HepG2 (cell line): ENCODE measurements around the gene CLIC1. TPM values are rescaled to one million over a fixed set of nuclear protein-coding genes. Genes with fewer than 3 reads are reported as not detected.

Source experiments
- CBX5 ChIP-seq: sonication (generic); formaldehyde crosslinking; IDR thresholded peaks from 2 replicates; pipeline ENCODE4 v1.4.0; 2020; ENCODE audit warnings: missing genetic modification reagents, borderline replicate concordance
- EP300 ChIP-seq, 3 experiments: sonication (generic) in 1 of 3; formaldehyde crosslinking in 1 of 3; IDR thresholded peaks; 2 replicates each; pipeline versions ENCODE4 v1.5.1 to v1.6.1; 2011 to 2020; ENCODE audit warnings: low read depth in 2 of 3, low read length in 2 of 3, borderline replicate concordance in 1 of 3, improper control_type of control experiment in 1 of 3, mild to moderate bottlenecking in 1 of 3, missing genetic modification reagents in 1 of 3, moderate library complexity in 1 of 3
- GATAD2A ChIP-seq: IDR thresholded peaks from 2 replicates; pipeline ENCODE4 v1.6.1; 2016
- HIC2 ChIP-seq: sonication (generic); formaldehyde crosslinking; IDR thresholded peaks from 2 replicates; pipeline ENCODE4 v1.9.0; 2022; ENCODE audit warnings: low read depth, missing genetic modification reagents
- HNF4G ChIP-seq, 2 experiments: sonication (generic) in 1 of 2; formaldehyde crosslinking in 1 of 2; IDR thresholded peaks; 2 replicates each; pipeline versions ENCODE4 v1.4.0 to v1.6.1; 2011 to 2020; ENCODE audit warnings: borderline replicate concordance in 2 of 2, low read depth in 2 of 2, mild to moderate bottlenecking in 2 of 2, low read length in 1 of 2, missing genetic modification reagents in 1 of 2, moderate library complexity in 1 of 2
- HNRNPLL ChIP-seq: fragments of 200-400 bp; formaldehyde crosslinking; IDR thresholded peaks from 2 replicates; pipeline ENCODE4 v1.6.1; 2017; ENCODE audit warnings: mild to moderate bottlenecking, low read depth, low read length; ENCODE audit not compliant: poor library complexity, severe bottlenecking
- KDM5B ChIP-seq: sonication (generic); formaldehyde crosslinking; IDR thresholded peaks from 2 replicates; pipeline ENCODE4 v1.4.0; 2020; ENCODE audit warnings: missing genetic modification reagents, mild to moderate bottlenecking, borderline replicate concordance
- NCOA2 ChIP-seq: sonication (generic); formaldehyde crosslinking; IDR thresholded peaks from 2 replicates; pipeline ENCODE4 v1.8.0; 2022; ENCODE audit warnings: inconsistent platforms
- SRY ChIP-seq: sonication (generic); formaldehyde crosslinking; IDR thresholded peaks from 2 replicates; pipeline ENCODE4 v1.8.0; 2022; ENCODE audit warnings: mild to moderate bottlenecking, missing genetic modification reagents
- SUZ12 ChIP-seq: fragments of 150-350 bp; IDR thresholded peaks from 2 replicates; pipeline ENCODE4 v1.6.1; 2014; ENCODE audit warnings: low read depth, low read length
- ZBED4 ChIP-seq: sonication (generic); formaldehyde crosslinking; IDR thresholded peaks from 2 replicates; pipeline ENCODE4 v1.4.0; 2020; ENCODE audit warnings: missing genetic modification reagents, borderline replicate concordance
- ZNF414 ChIP-seq: sonication (generic); formaldehyde crosslinking; IDR thresholded peaks from 2 replicates; pipeline ENCODE4 v1.5.0; 2020; ENCODE audit warnings: missing genetic modification reagents
- ZNF580 ChIP-seq: IDR thresholded peaks from 2 replicates; pipeline ENCODE4 v1.6.1; 2016; ENCODE audit warnings: low read depth, borderline replicate concordance
- ZNF644 ChIP-seq: IDR thresholded peaks from 2 replicates; pipeline ENCODE4 v1.6.1; 2016; ENCODE audit warnings: low read depth
- ZNF687 ChIP-seq: sonication (generic); formaldehyde crosslinking; IDR thresholded peaks from 2 replicates; pipeline ENCODE4 v1.5.1; 2020; ENCODE audit warnings: mild to moderate bottlenecking, missing genetic modification reagents, moderate library complexity
- polyA plus RNA-seq, 8 experiments: library from polyadenylated mRNA; depleted of rRNA in 3 of 8; stranded (reverse) in 7 of 8; unstranded in 1 of 8; fragments of >200 nt; fragmentation: Illumina TruSeq in 4 of 8; extraction: Trizol in 4 of 8; gene quantifications; 2 replicates each; pipeline versions ENCODE4 v1.2.1 to v1.2.3, GENCODE V29; 2011 to 2016; ENCODE audit warnings: low read depth in 4 of 8, missing spikeins in 1 of 8, mixed read lengths in 1 of 8; ENCODE audit not compliant: insufficient read depth in 1 of 8
- total RNA-seq, 5 experiments: library from RNA; depleted of rRNA; stranded (reverse); fragments of >200 nt; fragmentation: Illumina TruSeq; extraction: Trizol; gene quantifications; 2 replicates each; pipeline ENCODE4 v1.2.3, GENCODE V29; 2016; ENCODE audit warnings: low read depth in 1 of 5

The CLIC1 gene
- total and polyA plus RNA-seq, 2 of the 13 experiments (the other 11 are each of a cell fraction or from before 2014, with no cell fraction given): 602 to 891 TPM

- TF ChIP-seq NCOA2 (CRISPR knock-in tag) (0 out of 2 replicates have a peak, but pooled peaks have one; percentile 18), HIC2 (CRISPR knock-in tag) (peak; percentile 76), KDM5B (peak; percentile 70; the same call in 1 of the 2 replicates), ZNF644 (no peak), HNRNPLL (peak; percentile 18), ZNF414 (CRISPR knock-in tag) (0 out of 2 replicates have a peak, but pooled peaks have one; percentile 53), GATAD2A (CRISPR knock-in tag) (0 out of 2 replicates have a peak, but pooled peaks have one; percentile 20), SUZ12 (no peak), ZBED4 (CRISPR knock-in tag) (peak; percentile 44; the same call in 1 of the 2 replicates), HNF4G (IDR thresholded peaks at IDR 0.05; ENCODE audit: borderline replicate concordance, low read depth, low read length) (no peak), HNF4G (CRISPR knock-in tag; IDR thresholded peaks at IDR 0.05; ENCODE audit: borderline replicate concordance, low read depth) (0 out of 2 replicates have a peak, but pooled peaks have one; percentile 34), EP300 (IDR thresholded peaks at IDR 0.05; ENCODE audit: low read depth in 2 of 2, low read length in 2 of 2) (no peak), EP300 (CRISPR knock-in tag; IDR thresholded peaks at IDR 0.05; ENCODE audit: borderline replicate concordance) (no peak; the same call in 1 of the 2 replicates), SRY (0 out of 2 replicates have a peak, but pooled peaks have one; percentile 34), ZNF580 (CRISPR knock-in tag) (0 out of 2 replicates have a peak, but pooled peaks have one; percentile 15), CBX5 (CRISPR knock-in tag) (no peak), ZNF687 (peak; percentile 83)
These were observed 39.5 kb upstream of the CLIC1 start (continued) for GRCh38 chr6:31775633-31776484.
